GM10266 (cell line): ENCODE measurements around the gene STAT5B.

Experiments used
- DNase-seq: peaks from one replicate; pipeline ENCODE4 v3.0.0; 2012; ENCODE audit errors: extremely low spot score
- CTCF ChIP-seq: IDR thresholded peaks from 2 replicates; pipeline ENCODE4 v1.5.1; 2012; ENCODE audit warnings: mild to moderate bottlenecking, low read depth; ENCODE audit not compliant: control insufficient read depth, insufficient read depth; ENCODE audit errors: missing control alignments

The STAT5B gene

GRCh38 chr17:42153919-42154742 is 122.1 kb downstream of the STAT5B start:
- TF ChIP-seq CTCF, result no peak
- DNase-seq, result no peak
